HG03135 (cell line): ENCODE results near the gene FMNL2.

ENCODE experiments used
- ATAC-seq: cut with Tn5 transposase; IDR thresholded peaks from one replicate; pipeline ENCODE4 v1.9.1; 2021; ENCODE audit warnings: mild to moderate bottlenecking, moderate library complexity; ENCODE audit not compliant: unreplicated experiment

FMNL2 gene

GRCh38 chr2:152443771-152444170 is 108.8 kb downstream of the FMNL2 start:
- ATAC-seq: no peak

- ATAC-seq: no peak
These were observed 109.5 kb downstream of the FMNL2 start for GRCh38 chr2:152444448-152444847.

- no peak for ATAC-seq
These were observed 110.4 kb downstream of the FMNL2 start for GRCh38 chr2:152445375-152445774.

DNA sequence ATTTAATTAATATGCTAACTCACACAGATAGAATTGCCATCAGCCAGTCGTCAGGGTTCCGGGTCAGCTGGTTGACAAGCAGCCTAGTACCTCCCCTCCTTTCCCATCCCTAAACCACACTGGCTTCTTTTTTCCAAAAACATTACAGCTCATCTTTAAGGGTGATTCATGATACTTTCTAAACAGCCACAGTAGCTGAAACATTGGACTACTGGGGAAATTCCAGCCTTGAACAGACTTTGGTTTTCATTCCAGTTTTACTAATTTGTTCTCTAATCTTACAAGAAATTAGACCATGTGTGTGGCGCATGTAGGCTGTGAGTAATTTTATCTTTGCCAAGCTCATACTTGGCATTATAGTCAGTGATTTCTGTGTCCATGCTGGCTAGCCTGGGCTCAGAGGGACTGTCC is 110.8 kb downstream of the FMNL2 start:
- ATAC-seq: no peak

- ATAC-seq: no peak
These were observed 111.2 kb downstream of the FMNL2 start for GRCh38 chr2:152446213-152446612.

DNA sequence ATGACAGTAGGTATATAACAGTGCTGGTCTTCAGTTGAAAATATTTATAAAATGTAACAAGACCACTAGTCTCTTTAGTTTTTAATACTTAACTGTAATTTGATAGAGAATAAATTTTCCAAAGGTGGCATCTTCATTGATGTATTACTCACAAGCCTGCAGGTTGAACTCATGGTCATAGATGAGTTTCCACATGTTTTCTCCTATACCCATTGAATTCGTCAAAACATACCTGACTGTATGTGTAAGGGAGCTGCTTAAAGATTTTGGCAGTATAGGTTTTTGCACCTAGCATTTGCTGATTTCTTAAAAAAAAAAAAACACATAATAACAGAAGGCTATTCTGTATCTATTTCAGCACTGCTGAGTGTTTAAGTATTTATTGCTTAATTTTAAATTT is 112.9 kb downstream of the FMNL2 start:
- no peak for ATAC-seq

GRCh38 chr2:152448606-152449005 is 113.6 kb downstream of the FMNL2 start:
- no peak for ATAC-seq

DNA sequence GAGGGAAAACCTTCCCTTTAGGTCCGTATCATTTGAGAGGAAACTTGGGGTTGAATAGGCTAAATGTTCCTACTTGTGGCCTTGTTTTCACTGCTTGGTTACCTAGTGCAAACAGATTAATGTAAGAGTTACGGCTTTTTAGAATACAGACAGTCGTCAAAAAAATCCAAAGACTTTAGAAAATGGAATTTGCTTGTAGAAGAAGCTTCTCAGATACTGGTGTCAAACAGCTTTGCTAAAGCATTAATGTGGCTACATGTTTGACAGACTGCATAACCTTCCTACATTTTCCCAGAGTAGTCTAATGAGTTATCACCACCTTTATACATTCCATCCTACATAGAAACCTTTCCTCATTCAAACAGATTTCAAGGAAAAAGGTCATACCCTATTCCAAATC is 114.6 kb downstream of the FMNL2 start:
- no peak for ATAC-seq

DNA sequence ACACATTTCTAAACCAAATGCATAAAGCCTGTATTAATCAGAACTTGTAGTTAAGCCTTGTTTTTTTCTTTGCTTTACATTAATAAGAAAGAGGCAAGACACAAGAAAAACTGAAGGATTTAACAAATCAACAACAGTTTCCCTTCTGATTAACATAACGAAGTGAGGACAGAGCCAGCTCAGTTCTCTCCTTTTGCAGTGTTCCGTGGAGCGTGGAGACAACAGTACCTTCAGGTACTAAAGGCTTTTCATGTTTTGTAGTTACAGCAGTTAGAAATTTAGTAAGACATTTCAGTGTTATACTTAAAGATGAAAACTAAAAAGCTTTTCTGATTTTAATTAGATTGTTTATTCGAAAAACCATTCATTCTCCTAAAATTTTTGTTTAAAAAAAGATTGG is 115.2 kb downstream of the FMNL2 start:
- ATAC-seq: no peak

DNA sequence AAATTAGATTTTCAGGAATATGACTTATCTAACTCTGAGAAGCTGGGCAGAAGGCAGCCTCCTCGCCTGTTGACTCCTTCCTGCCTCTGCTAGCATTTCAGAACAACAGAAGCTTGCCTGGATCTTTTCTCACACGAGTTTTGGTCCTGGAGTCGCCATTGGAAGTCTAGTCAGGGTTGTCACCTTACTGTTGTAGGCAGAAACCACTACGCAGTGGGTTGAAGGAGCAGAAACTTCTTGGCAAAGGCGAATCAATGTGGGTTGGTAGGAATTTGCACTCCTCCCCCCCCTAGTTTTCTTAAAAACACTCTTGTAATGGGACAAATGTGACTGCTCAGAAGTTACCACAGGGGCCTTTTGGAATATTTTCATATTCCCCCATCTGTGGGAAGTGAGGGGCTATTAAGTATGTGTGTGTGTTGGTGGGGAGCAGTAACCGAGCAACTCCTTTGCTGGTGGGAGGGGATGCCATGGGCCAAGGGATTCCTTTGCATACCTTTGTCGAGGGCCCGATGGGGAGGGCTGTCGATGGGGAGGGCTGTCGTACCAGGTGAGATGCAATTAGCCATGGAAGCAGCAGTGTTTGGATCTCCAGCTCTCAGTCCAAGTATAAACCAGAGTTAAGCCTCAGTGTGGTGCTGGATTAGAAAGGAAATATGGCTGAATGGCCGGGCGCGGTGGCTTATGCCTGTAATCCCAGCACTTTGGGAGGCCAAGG is 117.4 kb downstream of the FMNL2 start:
- ATAC-seq: no peak

DNA sequence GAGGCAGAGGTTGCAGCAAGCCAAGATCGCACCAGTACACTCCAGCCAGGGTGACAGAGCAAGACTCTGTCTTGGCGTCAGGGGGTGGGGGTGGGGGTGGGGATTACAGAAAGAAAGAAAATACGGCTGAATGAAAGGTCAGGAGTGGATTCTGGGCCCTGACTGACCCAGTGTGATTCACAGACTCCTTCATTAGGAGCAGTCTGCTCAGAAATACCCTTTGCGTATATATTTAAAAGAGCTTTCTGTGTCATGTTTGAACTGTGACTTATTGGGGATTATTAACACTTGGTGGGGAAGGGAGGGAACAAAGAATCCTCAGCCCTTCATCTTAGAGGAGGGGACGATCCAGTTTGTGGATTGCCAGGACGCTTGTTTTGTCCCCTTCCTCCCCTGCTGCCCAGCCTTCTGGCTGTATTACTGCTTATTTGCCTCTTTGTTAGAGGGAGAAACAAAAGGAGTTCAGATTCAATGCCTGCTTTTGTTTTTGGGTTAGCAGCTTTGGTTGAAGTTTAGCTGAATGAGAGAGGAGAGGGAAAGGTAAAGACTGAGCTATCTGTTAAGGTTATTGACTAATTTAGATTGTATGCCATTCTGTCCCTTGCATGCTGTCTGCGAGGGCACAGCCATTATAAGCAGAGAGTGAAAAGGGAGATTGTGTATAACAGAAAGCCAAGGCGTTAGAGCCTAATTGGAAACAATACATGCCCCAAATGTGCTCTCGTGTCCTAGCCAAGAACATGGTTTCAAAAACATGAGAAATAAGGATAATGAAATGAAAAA is 118.3 kb downstream of the FMNL2 start:
- no peak for ATAC-seq

DNA sequence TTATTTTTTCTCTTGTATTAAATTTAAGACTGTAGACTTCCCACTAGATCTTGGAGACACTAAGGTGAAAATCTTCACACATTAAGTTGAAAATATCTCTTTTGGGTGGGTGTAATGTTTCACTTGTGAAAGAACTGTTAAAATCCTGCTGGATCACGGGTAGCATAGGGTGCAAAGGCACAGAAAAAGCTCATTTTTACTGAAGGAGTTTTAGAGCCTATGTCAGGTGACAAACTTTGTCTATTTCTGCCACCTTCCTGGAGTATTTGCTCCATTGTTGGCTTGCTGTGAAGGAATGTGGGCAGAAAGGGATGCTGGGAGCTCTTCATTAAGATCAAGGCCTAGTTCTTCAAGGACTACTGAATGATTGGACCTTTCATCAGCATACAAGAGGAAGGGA is 119.4 kb downstream of the FMNL2 start:
- ATAC-seq: no peak

DNA sequence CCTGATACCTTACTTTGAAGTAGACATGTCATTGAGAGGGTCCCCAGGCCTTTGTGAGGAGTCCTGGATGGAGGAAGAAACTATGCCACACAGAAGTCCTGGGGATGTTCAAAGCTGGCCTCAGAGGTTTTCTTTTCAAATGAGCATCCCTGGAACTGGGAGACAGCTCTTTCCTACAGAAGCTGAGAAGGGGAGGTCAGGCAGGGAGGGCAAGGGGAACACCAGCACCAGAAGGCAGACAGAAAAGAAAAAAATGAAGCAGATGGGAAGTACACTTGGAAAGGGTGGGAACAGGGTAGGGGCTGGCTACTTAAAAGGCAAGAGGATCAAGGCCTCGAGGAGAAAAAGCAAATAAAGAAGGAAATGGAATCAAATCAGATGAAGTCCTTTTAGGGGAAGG is 120.0 kb downstream of the FMNL2 start:
- no peak for ATAC-seq

DNA sequence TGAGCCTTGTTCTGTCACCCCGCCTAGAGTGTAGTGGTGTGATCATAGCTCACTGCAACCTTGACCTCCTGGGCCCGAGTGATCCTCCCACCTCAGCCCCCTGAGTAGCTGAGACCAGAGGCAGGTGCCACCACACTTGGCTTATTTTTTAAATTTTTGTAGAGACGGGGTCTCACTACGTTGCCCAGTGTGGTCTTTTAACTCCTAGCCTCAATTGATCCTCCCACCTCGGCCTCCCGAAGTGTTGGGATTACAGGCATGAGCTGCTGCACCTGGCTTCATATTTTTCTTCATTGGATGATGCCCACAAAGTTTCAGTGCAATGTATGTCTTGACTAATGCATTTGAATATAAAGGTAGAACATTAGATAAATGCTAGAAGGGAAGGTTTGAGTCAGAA is 120.8 kb downstream of the FMNL2 start:
- no peak for ATAC-seq

GRCh38 chr2:152456262-152456661 is 121.3 kb downstream of the FMNL2 start:
- ATAC-seq: no peak

GRCh38 chr2:152458441-152458940 is 123.5 kb downstream of the FMNL2 start:
- no peak for ATAC-seq

GRCh38 chr2:152459091-152459490 is 124.1 kb downstream of the FMNL2 start:
- no peak for ATAC-seq

- no peak for ATAC-seq
These were observed 125.6 kb downstream of the FMNL2 start for GRCh38 chr2:152460567-152460966.

GRCh38 chr2:152462120-152462519 is 127.1 kb downstream of the FMNL2 start:
- no peak for ATAC-seq

DNA sequence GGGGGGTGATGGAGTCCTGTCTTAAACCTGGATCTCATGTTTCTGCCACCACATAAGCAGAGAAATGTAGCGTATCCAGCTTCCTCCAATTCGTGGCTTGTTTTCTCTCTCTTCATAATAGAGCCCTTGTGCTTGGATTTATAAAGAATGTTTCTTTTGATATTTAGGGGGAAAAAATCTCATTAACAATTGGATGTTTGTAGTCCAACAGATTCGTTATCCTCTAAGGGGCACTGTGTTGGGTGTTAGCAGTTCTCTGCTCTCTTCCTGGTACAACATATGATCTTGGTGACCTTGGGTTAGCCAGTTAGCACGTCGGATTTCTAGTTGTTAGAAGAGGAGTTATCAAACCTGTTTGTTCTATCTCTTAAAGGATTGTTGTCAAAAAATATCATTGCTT is 127.8 kb downstream of the FMNL2 start:
- ATAC-seq: no peak

GRCh38 chr2:152464851-152465470 is 130.0 kb downstream of the FMNL2 start:
- no peak for ATAC-seq

DNA sequence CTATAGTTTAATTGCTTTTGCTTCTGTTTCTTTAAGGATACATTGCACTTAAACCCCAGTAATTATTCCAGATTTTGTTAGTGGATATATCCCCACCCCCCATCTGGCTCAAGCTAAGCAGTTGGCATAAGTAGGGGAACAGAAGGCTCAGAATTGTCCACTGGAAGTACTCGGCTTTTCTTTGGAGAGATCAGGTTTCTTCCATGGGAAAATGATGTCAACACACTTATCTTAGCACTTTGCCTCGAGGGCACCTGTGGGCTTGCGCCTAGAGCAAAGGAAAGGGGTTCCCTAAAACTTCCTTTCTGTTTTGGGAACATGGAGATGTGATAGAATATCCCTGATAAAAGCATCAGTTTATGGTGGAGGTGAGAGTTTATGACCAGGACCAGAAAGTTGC is 130.6 kb downstream of the FMNL2 start:
- ATAC-seq: no peak
